HCT116 (cell line): ENCODE results near the gene ESF1. TPM values are rescaled to one million over a fixed set of nuclear protein-coding genes. Genes with fewer than 3 reads are reported as not detected.
A peak's percentile ranks its signal among the peaks of the same experiment; 100 is the strongest.

Experiments used
- ATAC-seq: fragments of 200-7000 bp; cut with Tn5 transposase; 2 replicates; pipeline ENCODE4 v1.9.1; 2020; ENCODE audit warnings: mild to moderate bottlenecking, moderate library complexity
- BruUV-seq: library from RNA; stranded (reverse); fragments of 400-500 nt; replicated peaks from 2 replicates; lab custom pipeline; 2021; lab: Mats Ljungman, UMichigan
- CTCF ChIA-PET: fragments of 300-600 bp; sonication (Branson Sonifier 250); formaldehyde crosslinking; loops from one replicate; lab custom pipeline; 2021; ENCODE audit warnings: antibody characterized with exemption; lab: Charles Lee
- POLR2A ChIA-PET: fragments of 300-600, 350-600 bp; sonication (Branson Sonifier 250); formaldehyde crosslinking; loops from one replicate; lab custom pipeline; 2021; ENCODE audit warnings: antibody characterized with exemption; lab: Charles Lee
- RAD21 ChIA-PET, 2 experiments: fragments of 300-600 bp; sonication (Branson Sonifier 250); formaldehyde crosslinking; loops; one replicate each; lab custom pipeline; 2023; ENCODE audit warnings: low total read pairs in 2 of 2; ENCODE audit not compliant: uncharacterized antibody in 2 of 2, unreplicated experiment in 2 of 2, low non-redundant PET in 1 of 2; lab: Charles Lee
- DNase-seq: peaks from one replicate; pipeline ENCODE4 v3.0.0-alpha.2; 2010; ENCODE audit warnings: low read depth, low spot score
- H2AFZ ChIP-seq: fragments of 200-600 bp; shearing (Covaris generic), sonication (generic); 2 replicates; pipeline ENCODE4 v1.6.1; 2017; ENCODE audit warnings: low read depth, mixed run types, mixed read lengths, antibody characterized with exemption, low read length; ENCODE audit not compliant: poor library complexity, severe bottlenecking
- H3K27ac ChIP-seq: 2 replicates; pipeline ENCODE4 v1.5.1; 2012; ENCODE audit warnings: low read depth, low read length
- H3K27me3 ChIP-seq: fragments of 200-600 bp; sonication (generic); 2 replicates; pipeline ENCODE4 v1.6.1; 2016; ENCODE audit warnings: mixed run types, low read length, mixed read lengths; ENCODE audit not compliant: insufficient read depth
- H3K36me3 ChIP-seq, 2 experiments: fragments of 200-500 bp in 1 of 2; fragments of 200-600 bp in 1 of 2; sonication (Bioruptor generic) in 1 of 2; sonication (generic) in 1 of 2; 2 replicates each; pipeline versions ENCODE4 v1.5.1 to v1.6.1; 2014 to 2016; ENCODE audit warnings: low read length in 2 of 2, inconsistent platforms in 1 of 2, mixed read lengths in 1 of 2, mixed run types in 1 of 2; ENCODE audit not compliant: insufficient read depth in 2 of 2, control insufficient read depth in 1 of 2
- H3K4me1 ChIP-seq, 2 experiments: fragments of 200-600 bp in 1 of 2; sonication (generic) in 1 of 2; 2 replicates each; pipeline versions ENCODE4 v1.5.1 to v1.6.1; 2012 to 2017; ENCODE audit warnings: low read length in 2 of 2, inconsistent platforms in 1 of 2, mild to moderate bottlenecking in 1 of 2, mixed read lengths in 1 of 2, mixed run types in 1 of 2, moderate library complexity in 1 of 2; ENCODE audit not compliant: insufficient read depth in 2 of 2, control insufficient read depth in 1 of 2
- H3K4me2 ChIP-seq: fragments of 200-600 bp; sonication (generic); 2 replicates; pipeline ENCODE4 v1.6.1; 2017; ENCODE audit warnings: mixed run types, low read length, mixed read lengths
- H3K4me3 ChIP-seq, 2 experiments: fragments of 200-600 bp in 1 of 2; sonication (generic) in 1 of 2; replicated peaks in 1 of 2; 2 replicates each; pipeline ENCODE4 v1.5.1; 2011 to 2016; ENCODE audit warnings: low read length in 2 of 2, control low read depth in 1 of 2, low read depth in 1 of 2, mild to moderate bottlenecking in 1 of 2, mixed read lengths in 1 of 2, mixed run types in 1 of 2
- H3K79me2 ChIP-seq: fragments of 200-600 bp; sonication (generic); 2 replicates; pipeline ENCODE4 v1.6.1; 2017; ENCODE audit warnings: mild to moderate bottlenecking, mixed run types, low read length, moderate library complexity, mixed read lengths; ENCODE audit not compliant: insufficient read depth
- H3K9ac ChIP-seq: fragments of 200-600 bp; sonication (generic); 2 replicates; pipeline ENCODE4 v1.6.1; 2016; ENCODE audit warnings: low read length, mixed read lengths
- H3K9me2 ChIP-seq: fragments of 200-600 bp; sonication (generic), shearing (Covaris generic); 2 replicates; pipeline ENCODE4 v1.6.1; 2017; ENCODE audit warnings: mixed run types, mild to moderate bottlenecking, moderate library complexity; ENCODE audit not compliant: insufficient read depth
- H3K9me3 ChIP-seq, 2 experiments: fragments of 200-500 bp in 1 of 2; fragments of 200-600 bp in 1 of 2; sonication (Bioruptor generic) in 1 of 2; sonication (generic) in 1 of 2; 2 replicates each; pipeline ENCODE4 v1.6.1; 2014 to 2017; ENCODE audit warnings: low read length in 2 of 2, mixed read lengths in 2 of 2, inconsistent platforms in 1 of 2, low read depth in 1 of 2, mild to moderate bottlenecking in 1 of 2, mixed run types in 1 of 2, moderate library complexity in 1 of 2; ENCODE audit not compliant: control insufficient read depth in 1 of 2, insufficient read depth in 1 of 2
- H4K20me1 ChIP-seq: fragments of 200-600 bp; sonication (generic), shearing (Covaris generic); 2 replicates; pipeline ENCODE4 v1.6.1; 2017; ENCODE audit warnings: mixed run types, mild to moderate bottlenecking, moderate library complexity; ENCODE audit not compliant: insufficient read depth
- CBX3 ChIP-seq: IDR thresholded peaks from 2 replicates; pipeline ENCODE4 v1.6.1; 2012; ENCODE audit warnings: low read depth
- FOSL1 ChIP-seq: IDR thresholded peaks from 2 replicates; pipeline ENCODE4 v1.6.1; 2012; ENCODE audit warnings: low read depth
- JUND ChIP-seq: IDR thresholded peaks from 2 replicates; pipeline ENCODE4 v1.6.1; 2012
- POLR2AphosphoS5 ChIP-seq: IDR thresholded peaks from 2 replicates; pipeline ENCODE4 v1.6.1; 2011; ENCODE audit warnings: mild to moderate bottlenecking, low read depth, low read length, moderate library complexity
- RAD21 ChIP-seq: IDR thresholded peaks from 2 replicates; pipeline ENCODE4 v1.6.1; 2012; ENCODE audit warnings: low read depth, mild to moderate bottlenecking
- YY1 ChIP-seq: IDR thresholded peaks from 2 replicates; pipeline ENCODE4 v1.6.1; 2011; ENCODE audit warnings: low read length, low read depth, moderate library complexity, mild to moderate bottlenecking; ENCODE audit not compliant: insufficient replicate concordance; ENCODE audit errors: extremely low read depth
- ZNF274 ChIP-seq: fragments of 200-500 bp; sonication (Bioruptor generic); IDR thresholded peaks from 2 replicates; pipeline ENCODE4 v1.6.1; 2014; ENCODE audit warnings: mild to moderate bottlenecking, low read depth, low read length, inconsistent platforms
- intact Hi-C: fragments of 100-400 bp; cut with micrococcal nuclease; formaldehyde crosslinking; loops from 2 replicates; pipeline ENCODE4 v1.10.0; 2022
- total RNA-seq: library from RNA; stranded (reverse); gene quantifications from one replicate; pipeline ENCODE4 v1.2.1, GENCODE V29; 2021; ENCODE audit not compliant: unreplicated experiment
- TF ChIP-seq, protein P1 (sequence below): IDR thresholded peaks from 2 replicates; pipeline ENCODE4 v1.6.1; 2011; ENCODE audit warnings: mild to moderate bottlenecking, low read length, moderate library complexity; ENCODE audit not compliant: insufficient replicate concordance; ENCODE audit errors: extremely low read depth
- TF ChIP-seq, protein P2 (sequence below): IDR thresholded peaks from 2 replicates; pipeline ENCODE4 v1.6.1; 2012
- TF ChIP-seq, protein P3 (sequence below), 3 experiments: fragments of 200-600 bp in 1 of 3; sonication (generic) in 1 of 3; IDR thresholded peaks in 2 of 3; conservative IDR thresholded peaks in 1 of 3; 2 replicates each; pipeline ENCODE4 v1.5.1; 2012 to 2017; ENCODE audit warnings: low read depth in 2 of 3, low read length in 2 of 3, antibody characterized with exemption in 1 of 3, borderline replicate concordance in 1 of 3, control low read depth in 1 of 3, mild to moderate bottlenecking in 1 of 3, mixed read lengths in 1 of 3, mixed run types in 1 of 3, moderate library complexity in 1 of 3; ENCODE audit not compliant: insufficient read depth in 1 of 3

The ESF1 gene
- total RNA-seq, 1 experiment from 2014 or later: 25.4 TPM

DNA sequence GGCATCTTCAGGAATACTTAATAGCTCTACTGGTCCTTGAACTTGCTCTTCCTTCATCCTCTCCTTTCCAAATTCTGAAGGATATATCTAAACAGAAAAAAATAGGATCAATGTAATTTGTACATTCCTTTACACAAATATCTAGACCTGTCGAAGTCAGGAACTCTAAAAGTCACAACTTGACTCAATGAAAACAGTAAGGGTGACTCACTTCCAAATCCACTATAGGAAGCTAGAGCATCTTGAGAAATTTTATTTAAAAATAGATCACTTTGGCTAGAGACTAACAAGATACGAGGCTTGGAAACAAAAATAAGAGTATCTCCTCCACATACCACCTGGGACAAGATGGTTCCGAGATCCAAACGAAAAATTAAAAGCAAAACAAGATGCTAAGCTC lies 12.2 kb downstream of the ESF1 start (continued):
- TF ChIP-seq, protein P1, sequence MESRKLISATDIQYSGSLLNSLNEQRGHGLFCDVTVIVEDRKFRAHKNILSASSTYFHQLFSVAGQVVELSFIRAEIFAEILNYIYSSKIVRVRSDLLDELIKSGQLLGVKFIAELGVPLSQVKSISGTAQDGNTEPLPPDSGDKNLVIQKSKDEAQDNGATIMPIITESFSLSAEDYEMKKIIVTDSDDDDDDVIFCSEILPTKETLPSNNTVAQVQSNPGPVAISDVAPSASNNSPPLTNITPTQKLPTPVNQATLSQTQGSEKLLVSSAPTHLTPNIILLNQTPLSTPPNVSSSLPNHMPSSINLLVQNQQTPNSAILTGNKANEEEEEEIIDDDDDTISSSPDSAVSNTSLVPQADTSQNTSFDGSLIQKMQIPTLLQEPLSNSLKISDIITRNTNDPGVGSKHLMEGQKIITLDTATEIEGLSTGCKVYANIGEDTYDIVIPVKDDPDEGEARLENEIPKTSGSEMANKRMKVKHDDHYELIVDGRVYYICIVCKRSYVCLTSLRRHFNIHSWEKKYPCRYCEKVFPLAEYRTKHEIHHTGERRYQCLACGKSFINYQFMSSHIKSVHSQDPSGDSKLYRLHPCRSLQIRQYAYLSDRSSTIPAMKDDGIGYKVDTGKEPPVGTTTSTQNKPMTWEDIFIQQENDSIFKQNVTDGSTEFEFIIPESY: no peak
- TF ChIP-seq, protein P2, sequence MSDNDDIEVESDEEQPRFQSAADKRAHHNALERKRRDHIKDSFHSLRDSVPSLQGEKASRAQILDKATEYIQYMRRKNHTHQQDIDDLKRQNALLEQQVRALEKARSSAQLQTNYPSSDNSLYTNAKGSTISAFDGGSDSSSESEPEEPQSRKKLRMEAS: no peak
- TF ChIP-seq YY1: no peak
- no peak for TF ChIP-seq FOSL1
- no peak for TF ChIP-seq POLR2AphosphoS5
- no peak for TF ChIP-seq RAD21
- no peak for TF ChIP-seq ZNF274
- TF ChIP-seq CBX3: no peak

DNA sequence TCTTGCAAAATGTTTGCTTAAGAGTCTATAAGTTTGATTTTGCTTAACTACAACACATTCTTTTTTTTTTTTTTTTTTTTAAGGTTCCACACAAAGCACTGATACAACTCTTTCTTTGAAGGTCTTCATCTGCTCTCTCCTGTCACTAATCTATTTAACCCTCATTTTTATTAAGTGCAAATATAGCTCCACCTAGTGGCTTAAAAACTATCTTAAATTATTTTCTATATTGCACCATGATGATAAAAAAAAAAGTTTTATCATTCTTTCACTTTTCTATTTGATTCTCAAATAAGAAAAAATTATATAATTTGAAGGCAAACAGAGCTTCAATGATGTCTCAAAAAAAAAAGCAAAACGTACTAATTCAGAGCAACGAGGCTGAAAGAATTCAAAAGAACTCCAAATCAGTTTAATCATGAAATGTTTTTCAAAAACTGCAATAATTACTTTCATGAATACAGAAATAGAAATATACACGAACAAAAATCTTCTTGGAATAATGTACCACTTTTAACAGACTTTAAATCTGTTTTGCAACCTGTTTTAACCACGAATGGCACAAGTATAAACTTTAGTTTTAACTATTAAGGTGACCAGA lies 12.8 kb downstream of the ESF1 start:
- ATAC-seq: no peak
- no TSS peak for BruUV-seq
- H3K27me3 ChIP-seq: no peaks in the 10 kb centered on the region
- H3K4me3 ChIP-seq: no peak overlapping the region
- POLR2A ChIA-PET: interaction anchor here (1.1 to 1.2 kb wide), 2 partner anchors 9 to 16 kb away, joined by 3 to 4 read pairs; no protein-coding TSS in a partner anchor
- H3K9ac ChIP-seq: no peak overlapping the region
- TF ChIP-seq RAD21 (peak; percentile 40), JUND (no peak)
- TF ChIP-seq, protein P3, sequence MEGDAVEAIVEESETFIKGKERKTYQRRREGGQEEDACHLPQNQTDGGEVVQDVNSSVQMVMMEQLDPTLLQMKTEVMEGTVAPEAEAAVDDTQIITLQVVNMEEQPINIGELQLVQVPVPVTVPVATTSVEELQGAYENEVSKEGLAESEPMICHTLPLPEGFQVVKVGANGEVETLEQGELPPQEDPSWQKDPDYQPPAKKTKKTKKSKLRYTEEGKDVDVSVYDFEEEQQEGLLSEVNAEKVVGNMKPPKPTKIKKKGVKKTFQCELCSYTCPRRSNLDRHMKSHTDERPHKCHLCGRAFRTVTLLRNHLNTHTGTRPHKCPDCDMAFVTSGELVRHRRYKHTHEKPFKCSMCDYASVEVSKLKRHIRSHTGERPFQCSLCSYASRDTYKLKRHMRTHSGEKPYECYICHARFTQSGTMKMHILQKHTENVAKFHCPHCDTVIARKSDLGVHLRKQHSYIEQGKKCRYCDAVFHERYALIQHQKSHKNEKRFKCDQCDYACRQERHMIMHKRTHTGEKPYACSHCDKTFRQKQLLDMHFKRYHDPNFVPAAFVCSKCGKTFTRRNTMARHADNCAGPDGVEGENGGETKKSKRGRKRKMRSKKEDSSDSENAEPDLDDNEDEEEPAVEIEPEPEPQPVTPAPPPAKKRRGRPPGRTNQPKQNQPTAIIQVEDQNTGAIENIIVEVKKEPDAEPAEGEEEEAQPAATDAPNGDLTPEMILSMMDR (IDR thresholded peaks at IDR 0.05 in 2 of 3, conservative IDR thresholded peaks at IDR 0.05 in 1 of 3; ENCODE audit: borderline replicate concordance in 1 of 3, insufficient read depth in 1 of 3, low read depth in 2 of 3, low read length in 2 of 3): peak; percentile 8 to 50 (median 31); a peak in 3 of 6 replicates
- TF ChIP-seq, protein P2: no peak
- TF ChIP-seq, all 23 proteins: peak for 2
- Histone ChIP-seq H2AFZ (no peak overlapping the region), H3K36me3 (peaks cover 58 to 79% of the 10 kb centered on the region in 2 experiments), H3K27ac (no peak overlapping the region), H3K4me2 (no peak overlapping the region), H3K9me3 (no peaks in the 10 kb centered on the region), H3K79me2 (peaks cover 41% of the 10 kb centered on the region), H3K9me2 (no peaks in the 10 kb centered on the region), H4K20me1 (peaks cover 3% of the 10 kb centered on the region; the same call in 1 of the 2 replicates), H3K4me1 (peaks cover 0 to under 1% of the 10 kb centered on the region in 2 experiments; a peak in 2 of 4 replicates)
- ChIA-PET CTCF (interaction anchor here (0.7 to 3.6 kb wide), 18 partner anchors 9 to 652 kb away, joined by 3 to 23 read pairs (median 5); partner anchors contain the start of genes ESF1 and NDUFAF5), RAD21 (interaction anchor here in 1 of 2 experiments (1.2 kb wide), 1 partner anchor 225 kb away, joined by 3 read pairs; no protein-coding TSS in a partner anchor)
- no peak for DNase-seq
- intact Hi-C loops: loop anchor here (5.0 kb wide), 3 partner anchors 315 to 655 kb away; no protein-coding TSS in a partner anchor
